HG03439 (cell line): ENCODE measurements around the gene FAM216B.

ENCODE experiments used
- ATAC-seq: cut with Tn5 transposase; IDR thresholded peaks from one replicate; pipeline ENCODE4 v1.9.1; 2021; ENCODE audit warnings: mild to moderate bottlenecking, moderate library complexity; ENCODE audit not compliant: unreplicated experiment

FAM216B gene

GRCh38 chr13:42821437-42821836 is 40.1 kb downstream of the FAM216B start:
- ATAC-seq: no peak

- no peak for ATAC-seq
These were observed 51.1 kb downstream of the FAM216B start for GRCh38 chr13:42832341-42833096.

- ATAC-seq: no peak
These were observed 53.6 kb downstream of the FAM216B start for GRCh38 chr13:42834946-42835345.

DNA sequence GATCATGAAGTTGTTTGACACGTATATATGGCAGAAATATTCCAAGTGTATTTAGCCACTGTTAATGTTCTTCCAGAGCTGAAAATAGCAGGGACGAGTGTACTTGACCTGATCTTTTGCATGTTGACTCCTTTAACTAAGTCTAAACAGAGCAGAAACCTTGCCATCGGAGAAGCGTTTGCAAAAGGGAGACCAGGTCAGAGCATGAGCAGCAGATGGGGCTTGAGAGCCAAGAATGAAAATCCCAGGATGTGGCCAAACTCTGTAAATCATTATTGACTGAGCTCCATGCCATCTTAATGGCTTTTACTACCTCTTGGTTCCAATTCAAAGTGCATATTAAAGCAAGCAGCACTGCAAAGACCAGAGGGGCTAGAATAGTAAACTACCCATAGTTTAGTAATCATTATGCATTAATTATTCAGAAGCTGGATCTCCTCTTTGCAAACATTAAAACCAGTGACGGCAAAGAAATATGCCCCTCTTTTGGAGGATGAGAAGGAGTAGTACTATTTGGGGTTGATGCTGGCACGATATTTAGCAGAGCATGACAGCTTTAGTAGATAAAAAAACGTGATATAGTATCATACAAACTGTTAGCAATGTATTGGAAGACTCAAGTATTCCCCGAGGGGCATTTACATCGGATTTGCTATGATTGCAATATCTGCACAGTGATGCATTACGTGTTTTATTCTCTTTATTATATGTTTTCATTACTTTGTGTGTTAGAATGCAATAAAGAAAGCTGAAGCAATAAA is 55.7 kb downstream of the FAM216B start:
- ATAC-seq: no peak
